HG03469 (cell line): ENCODE data around the gene ELP5.
"Not testable (repeated sequence)": the region's sequence is repeated elsewhere in the genome, so short reads cannot be mapped to it uniquely, and the experiment has no call there.

Experiments
- ATAC-seq: cut with Tn5 transposase; IDR thresholded peaks from one replicate; pipeline ENCODE4 v1.9.1; 2021; ENCODE audit warnings: mild to moderate bottlenecking, moderate library complexity, moderate number of reproducible peaks; ENCODE audit not compliant: unreplicated experiment

The ELP5 gene

DNA sequence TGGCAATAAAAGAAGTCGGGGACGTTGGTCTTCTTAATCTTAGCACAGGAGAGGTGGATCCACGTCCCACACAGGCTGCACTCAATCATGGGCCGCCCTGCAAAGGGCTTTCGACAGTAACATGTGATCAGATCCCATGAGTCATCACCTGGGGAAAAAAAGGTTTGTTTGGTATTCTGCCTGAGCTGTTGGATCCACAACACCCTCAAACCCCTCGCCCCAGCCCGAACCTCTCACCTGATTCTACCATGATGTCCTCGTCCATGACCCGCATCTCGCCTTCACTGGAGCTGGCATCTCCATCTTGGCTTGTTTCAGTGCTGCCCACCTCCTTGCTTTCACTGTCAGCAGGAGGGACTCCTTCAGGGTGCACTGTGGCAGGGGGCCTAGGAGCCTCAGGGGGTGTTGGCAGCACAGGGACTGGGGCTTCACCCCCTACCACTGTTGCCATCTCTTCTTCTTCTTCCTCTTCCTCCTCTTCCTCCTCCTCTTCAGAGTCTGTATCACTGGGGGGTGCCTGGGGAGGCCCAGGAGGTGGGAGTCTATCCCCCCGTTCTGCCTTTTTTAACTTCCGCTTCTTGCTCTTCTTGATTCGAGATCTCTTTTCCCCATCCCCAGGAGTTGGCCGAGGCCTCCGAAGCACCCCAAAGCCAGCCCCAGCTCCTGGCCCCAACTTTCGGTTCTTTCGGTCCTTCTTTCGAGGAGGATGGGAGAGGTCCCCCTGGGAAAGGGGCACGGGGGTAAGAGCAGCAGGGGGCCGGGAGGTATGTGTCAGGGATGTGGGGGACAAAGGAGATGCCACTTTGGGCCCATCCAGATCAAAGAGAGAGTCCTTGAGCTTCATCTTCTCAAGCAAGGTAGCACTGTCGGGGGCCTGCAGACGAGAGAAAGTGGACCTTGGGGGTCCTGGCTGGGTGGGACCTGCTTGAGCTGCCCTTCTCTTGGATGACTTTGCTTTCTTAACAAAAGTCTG is 16.0 kb upstream of the ELP5 start:
- no peak for ATAC-seq

DNA sequence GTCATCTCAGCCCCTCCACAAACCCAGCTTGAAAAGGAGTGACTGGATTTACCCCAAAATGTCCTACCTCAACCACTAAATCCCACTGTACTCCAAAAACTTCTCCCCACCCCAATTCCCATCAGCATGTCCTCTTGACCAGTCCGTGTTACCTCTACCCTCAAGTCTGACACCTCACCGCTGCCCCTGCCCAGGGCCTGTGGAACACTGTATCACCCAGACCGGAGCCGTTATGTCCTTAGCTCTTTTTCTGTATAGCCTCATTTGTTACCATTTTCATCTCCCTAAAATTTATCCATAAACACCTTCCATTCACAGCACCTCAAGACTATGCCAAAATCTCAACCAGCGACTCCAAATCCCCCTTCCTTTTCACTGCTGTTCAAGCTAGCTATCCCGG is 15.2 kb upstream of the ELP5 start:
- ATAC-seq, result no peak

- ATAC-seq, result no peak
Observed at GRCh38 chr17:7237266-7237760, 14.7 kb upstream of the ELP5 start.

- no peak for ATAC-seq
Observed at GRCh38 chr17:7237761-7238419, 14.1 kb upstream of the ELP5 start.

DNA sequence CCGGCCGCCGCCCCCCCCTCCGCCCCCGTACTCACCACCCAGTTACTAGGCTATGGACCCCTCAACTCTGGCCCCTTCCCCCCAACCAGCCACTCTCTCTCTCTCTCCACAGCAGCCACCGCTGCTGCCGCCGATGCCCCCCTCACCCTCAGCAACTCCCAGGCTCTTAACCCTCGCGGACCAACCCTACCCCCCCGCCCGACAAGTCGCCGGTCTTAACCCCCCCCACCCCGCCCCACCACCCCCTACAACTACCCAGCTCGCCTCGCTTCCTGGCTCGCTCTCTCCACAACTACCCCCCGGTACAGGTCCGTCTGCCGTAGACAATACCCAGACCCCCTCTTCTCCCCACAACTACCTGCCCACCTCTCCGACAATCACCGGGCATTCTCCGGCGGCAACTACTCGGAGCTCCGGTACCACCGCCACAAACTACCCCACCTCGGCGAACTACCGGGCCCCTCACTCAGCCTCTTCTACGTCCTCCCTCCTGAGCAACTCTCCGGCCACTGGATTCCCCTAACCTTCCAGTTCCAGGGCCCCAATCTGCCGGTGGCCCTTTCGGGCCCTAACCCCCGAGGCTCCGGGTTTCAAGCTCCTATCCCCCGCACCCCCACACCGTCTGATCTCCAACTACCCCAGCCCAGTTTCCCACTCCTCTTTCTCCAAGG is 13.5 kb upstream of the ELP5 start:
- ATAC-seq, result no peak

DNA sequence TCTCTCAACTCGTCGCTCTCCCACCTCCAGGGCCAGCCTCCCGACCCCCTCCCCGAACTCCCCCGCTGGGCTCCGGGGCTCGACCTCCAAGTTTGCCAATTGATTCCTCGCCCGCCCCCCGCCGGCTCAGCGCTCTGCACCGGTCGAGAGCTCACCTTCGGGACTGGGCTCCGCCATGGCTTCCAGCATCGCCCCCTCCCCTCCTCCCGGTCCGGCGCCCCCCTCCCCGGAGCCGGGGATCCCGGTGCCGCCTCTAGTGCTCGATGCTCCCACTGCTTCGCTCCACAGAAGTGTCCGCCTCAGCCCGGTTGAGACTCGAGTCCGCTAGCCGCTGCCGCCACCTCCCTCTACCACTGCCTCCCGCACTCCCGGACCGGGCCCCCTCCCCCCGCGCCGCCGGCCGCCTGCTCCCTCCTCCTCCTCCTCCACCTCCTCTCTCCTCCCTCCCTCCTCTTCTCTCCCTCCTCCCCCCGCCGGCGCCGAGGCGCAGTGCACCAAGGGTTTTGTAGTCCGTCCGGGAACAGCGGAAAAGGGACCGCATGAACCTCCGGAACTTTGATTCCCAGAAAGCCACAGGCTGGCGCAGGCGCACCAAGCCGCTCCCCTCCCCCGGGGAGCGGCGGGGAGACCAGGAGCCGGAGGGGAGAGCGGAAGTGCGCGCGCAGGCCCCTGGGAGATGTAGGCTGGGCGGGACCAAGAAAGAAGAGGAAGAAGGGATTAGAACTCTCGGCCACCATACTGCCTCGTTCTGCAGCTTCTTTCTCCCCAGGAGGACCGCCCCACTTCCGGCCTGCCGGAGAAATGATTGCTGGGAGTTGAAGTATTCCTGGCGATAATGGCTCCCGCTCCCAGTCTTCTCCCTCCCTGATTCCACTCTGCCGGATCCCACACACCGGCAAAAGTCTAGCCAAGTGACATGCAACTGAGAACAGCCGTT is 12.7 kb upstream of the ELP5 start, which contains the start of gene PHF23:
TSS of gene PHF23 (minus strand) at position 367 of the 937 bp plus-strand sequence. CDS start at position 189, 178 bp downstream.
- peak; percentile 33 for ATAC-seq

DNA sequence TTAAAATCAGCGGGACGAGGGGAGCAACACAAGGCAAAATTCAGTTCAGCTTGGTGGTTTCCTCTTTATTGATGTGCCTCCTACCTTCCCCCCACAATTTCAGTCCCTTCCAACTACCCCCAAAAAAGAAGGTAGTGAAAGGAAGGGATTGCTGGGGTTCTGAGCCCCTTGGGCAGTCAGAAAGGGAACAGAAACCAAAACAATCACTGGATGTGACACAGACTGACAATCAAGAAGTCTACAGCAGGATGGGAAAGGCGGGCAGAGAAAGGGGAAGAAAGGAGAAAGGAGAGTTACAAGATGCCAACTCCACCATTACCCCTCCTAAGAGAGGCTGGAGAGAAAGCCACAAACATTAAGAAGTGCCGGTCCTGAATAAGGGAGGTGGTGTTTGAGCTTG is 11.6 kb upstream of the ELP5 start:
- no peak for ATAC-seq

DNA sequence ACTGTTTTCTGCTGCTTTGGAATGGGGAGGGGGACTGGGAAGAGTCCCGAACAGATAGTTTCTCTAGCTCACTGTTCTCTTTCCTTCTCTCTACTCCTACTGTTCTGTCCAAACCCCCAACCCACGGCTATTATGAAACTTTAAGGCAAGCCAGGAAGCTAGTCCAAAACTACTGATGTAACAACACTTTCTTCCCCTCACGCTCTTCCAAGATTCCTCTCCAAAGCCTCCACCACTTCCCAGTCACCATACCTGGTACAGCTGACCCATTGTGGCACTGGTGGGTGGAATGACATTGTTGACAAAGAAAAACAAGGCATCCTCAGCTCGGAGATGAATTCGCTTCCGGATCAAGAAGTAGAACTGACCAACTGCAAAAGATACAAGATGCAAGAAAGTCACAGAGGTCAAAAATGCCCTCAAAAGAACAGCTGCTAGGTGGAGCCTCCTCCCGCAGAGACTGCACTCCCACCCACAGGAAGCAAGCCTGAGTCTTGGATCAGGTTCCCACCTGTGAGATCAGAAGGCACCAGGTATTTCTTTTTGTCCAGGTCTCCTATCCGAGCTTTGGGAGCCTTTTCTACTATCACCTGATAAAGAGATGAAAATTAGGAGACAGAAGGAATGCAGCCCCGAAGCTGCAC is 10.8 kb upstream of the ELP5 start:
- no peak for ATAC-seq

DNA sequence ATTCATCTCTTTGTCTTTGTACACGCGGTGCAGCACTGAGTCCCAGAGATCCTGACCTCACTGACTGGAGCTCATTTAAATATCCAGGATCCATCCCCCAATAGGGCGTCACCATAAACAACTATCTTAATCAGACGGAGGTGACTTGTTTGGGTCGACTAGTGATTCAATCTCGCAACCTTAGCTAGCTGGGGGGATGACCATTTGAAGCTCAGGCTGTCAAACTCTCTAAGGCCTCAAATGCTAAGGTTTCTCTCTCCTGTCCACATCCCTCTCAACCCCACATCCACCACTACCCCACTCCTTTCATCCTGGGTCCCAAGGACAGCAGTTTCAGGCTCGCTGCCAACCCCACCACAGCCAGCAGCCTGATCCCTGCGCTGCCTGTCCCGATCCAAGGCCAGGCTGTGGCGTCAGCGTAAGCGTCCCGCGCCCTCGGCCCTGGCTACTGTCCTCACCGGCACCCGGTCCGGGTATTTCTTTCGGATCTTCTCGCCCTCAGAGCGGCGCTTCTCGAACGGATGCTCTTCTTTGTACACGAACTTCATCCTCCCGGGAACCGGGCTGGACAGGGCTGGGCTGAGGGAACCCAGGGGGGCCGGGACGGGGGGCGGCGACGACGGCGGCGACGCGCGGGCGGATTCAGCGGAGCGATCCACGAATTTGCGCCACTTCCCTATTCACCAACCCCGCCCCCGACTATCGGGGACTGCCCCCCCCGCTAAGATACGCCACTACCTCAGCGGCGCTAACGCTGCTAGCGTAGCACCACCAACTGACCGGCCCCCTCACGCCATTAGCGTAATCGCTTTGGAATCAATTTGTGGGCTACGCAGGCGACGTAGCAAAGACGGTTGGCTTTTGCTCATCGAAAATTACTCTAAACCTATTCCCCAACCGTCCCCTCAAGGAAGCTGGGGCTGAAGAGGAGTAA is 10.0 kb upstream of the ELP5 start, which contains the start of gene GABARAP:
TSS of gene GABARAP (minus strand) at position 667 of the 934 bp plus-strand sequence. CDS start at position 548, 119 bp downstream.
- no peak for ATAC-seq

DNA sequence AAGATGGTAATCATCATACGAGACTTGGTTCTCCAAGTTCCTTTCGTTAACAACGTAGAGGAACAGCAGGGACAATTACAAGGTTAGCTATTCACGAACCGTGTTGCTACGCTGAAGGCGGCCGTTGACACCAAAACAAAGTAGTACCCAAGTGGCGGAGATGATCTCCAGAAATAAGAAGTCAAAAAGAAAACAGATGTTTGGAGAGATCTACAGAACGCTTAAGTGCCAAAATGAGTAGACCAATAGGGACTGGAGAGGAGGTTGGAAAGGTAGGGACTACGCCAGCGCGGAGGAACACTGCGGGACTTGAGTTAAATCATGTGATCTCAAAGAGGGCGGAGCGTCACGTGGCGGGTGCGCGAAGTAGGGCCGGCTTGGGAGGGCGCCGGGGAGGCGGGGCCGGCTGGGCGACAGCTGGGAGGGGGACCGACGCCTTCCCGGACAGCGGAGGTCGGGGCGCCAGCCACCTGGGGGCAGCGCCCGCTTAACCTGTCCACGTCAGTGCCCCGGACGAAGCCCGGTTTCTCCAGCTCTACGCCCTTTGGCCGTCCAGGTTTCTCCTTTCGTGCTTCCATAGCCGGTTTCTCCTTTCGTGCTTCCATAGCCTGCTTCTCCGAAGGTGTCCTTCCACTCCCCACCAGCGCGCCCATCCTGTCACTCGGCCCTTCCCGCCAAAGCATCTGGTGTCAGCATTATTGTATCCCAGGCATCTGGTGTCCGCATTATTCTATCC is 9.1 kb upstream of the ELP5 start:
- ATAC-seq, result no peak

- no peak for ATAC-seq
Observed at GRCh38 chr17:7243453-7243729, 8.6 kb upstream of the ELP5 start.

GRCh38 chr17:7243838-7244237 is 8.2 kb upstream of the ELP5 start:
- ATAC-seq, result not testable (repeated sequence)

GRCh38 chr17:7246779-7247178 is 5.2 kb upstream of the ELP5 start:
- ATAC-seq, result no peak

GRCh38 chr17:7248796-7249195 is 3.2 kb upstream of the ELP5 start:
- no peak for ATAC-seq

- no peak for ATAC-seq
Observed at GRCh38 chr17:7249214-7249613, 2.8 kb upstream of the ELP5 start.

DNA sequence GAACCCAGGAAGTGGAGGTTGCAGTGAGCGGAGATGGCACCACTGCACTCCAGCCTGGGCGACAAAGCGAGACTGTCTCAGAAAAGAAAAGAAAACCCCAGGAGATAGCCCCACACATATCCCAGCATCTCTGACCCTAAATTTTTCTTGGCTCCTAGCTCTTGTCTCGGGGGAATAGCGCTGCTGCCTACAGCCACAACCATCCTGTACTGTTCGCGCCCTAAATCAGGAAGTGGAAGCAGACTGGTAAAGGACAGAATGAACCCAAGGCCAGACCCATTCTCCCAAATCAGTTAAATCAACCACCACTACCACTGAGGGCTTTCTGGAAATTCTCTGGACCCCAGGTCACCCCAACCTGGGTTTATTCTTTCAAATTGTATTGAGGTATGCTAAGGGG is 2.2 kb upstream of the ELP5 start:
- no peak for ATAC-seq

DNA sequence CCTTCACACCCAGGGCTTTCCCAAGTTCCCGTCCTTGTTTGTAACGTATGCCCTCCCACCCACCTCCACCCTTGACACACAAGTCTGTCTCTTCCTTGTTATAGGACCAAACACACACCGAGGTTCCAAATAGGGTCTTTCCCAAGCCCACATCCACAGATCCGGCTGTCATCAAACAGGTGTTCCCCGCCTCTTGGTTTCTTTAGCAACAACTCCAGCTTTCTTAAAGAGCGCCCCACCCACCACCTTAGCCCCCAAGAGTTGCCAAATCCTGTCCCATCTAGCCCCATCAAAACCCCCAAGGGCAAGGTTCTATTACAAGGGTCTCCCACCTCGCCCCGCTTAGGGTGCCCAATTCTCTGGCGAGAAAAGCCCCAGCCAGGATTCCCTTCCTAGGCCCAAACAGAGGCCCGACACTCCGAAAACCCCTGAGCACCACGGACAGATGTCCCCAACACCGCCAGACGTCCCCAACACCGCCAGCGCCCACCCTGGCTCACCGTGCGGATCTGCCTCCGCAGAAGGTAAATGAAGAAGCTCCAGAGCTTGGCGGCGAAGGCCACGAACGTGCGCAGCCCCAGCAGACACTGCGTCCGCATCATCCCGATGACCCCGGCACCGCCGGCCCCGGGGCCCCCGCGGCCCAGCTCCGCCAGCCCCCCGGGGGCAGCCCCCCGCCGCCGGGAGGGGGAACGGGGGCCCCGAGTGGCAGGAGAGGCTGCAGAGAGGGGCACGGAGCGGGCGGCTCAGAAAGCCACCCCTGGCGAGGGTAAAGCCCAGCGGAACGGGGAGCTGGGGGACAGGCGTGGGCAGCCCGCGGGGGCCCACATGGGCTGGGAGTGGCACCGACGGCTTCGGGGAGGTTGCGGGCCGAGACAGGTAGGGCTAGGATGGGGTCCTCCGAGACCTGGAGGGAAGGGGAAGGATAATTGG is 1.1 kb upstream of the ELP5 start:
- no peak for ATAC-seq
